ENCODE results near the gene GPR161. TPM values are rescaled to one million over a fixed set of nuclear protein-coding genes. Genes with fewer than 3 reads are reported as not detected.

The GPR161 gene
- total and polyA plus RNA-seq, 9 of the 15 experiments (the other 6 are each of a cell fraction or from before 2014, with no cell fraction given) = 0.15 to 2.4 (median 0.76) TPM

- TF ChIP-seq, protein P1, sequence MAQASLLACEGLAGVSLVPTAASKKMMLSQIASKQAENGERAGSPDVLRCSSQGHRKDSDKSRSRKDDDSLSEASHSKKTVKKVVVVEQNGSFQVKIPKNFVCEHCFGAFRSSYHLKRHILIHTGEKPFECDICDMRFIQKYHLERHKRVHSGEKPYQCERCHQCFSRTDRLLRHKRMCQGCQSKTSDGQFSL (CRISPR knock-in tag; IDR thresholded peaks at IDR 0.05) = 0 out of 2 replicates have a peak, but pooled peaks have one; percentile 15
- TF ChIP-seq, protein P1 (tag; IDR thresholded peaks at IDR 0.05) = no peak
- TF ChIP-seq KLF10 (CRISPR knock-in tag; IDR thresholded peaks at IDR 0.05) (no peak), NR2C2 (CRISPR knock-in tag; IDR thresholded peaks at IDR 0.05) (0 out of 2 replicates have a peak, but pooled peaks have one; percentile 40), NR2C2 (tag; IDR thresholded peaks at IDR 0.05) (no peak), PYGO2 (tag; IDR thresholded peaks at IDR 0.05) (no peak), CTBP1 (IDR thresholded peaks at IDR 0.05; ENCODE audit: borderline replicate concordance) (peak; percentile 17; the same call in 1 of the 2 replicates)
Observed at GRCh38 chr1:168135921-168136708, 615 bp downstream of the GPR161 start (continued).

DNA sequence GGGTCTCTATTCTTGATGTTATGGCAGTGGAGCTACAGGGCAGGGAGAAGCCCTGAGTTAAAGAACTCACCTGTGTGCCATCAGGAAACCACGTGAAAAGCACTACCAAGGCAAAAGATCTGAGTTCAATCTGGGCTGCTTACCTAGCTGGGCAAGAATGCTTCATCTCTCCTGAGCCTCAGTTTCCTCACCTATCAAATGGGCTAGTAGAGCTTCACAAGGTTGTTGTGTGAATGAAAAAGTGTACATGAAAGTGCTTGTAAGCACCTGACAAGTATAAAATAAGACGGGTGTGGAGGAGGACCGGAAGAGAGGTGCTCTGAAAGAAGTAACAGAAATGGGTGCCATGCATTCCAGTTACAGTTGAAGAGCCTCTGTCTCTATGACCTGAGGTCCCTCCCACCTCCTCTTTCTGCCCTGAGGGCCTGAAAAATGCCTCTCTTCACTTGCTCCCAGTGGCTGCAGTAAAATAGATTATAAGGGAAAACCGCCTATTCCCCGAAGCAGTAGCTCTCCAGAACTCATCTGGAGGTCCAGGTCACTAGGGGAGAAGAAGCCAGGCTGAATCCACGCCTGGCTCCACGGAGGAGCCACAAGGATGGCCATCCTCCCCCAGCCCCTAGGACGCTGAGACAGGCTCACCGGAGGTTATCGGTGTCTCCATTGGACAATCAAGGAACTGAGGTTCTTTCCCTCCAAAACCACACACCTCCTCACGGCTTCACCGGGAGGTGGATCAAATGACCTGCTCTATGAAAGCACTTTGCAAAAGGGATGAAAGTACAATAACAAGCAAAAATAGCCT lies 1.4 kb downstream of the GPR161 start:
- DNase-seq (ENCODE audit: extremely low read depth in 1 of 4, low spot score in 3 of 4) = peak in 1 of 4 experiments; percentile 39
- BruUV-seq (replicated peaks) = no TSS peak
- POLR2A ChIA-PET = interaction anchor here (0.8 to 1.9 kb wide), 2 partner anchors 13 to 19 kb away, joined by 3 to 9 read pairs; no protein-coding TSS in a partner anchor
- Histone ChIP-seq H2AFZ (ENCODE audit: low read depth, low read length) (peak overlapping the region; percentile 81), H3K27ac (ENCODE audit: extremely low read depth, low read depth, low read length) (no peak overlapping the region), H4K20me1 (replicated peaks; ENCODE audit: control insufficient read depth, insufficient read depth, low read length) (no peaks in the 10 kb centered on the region), H3K79me2 (ENCODE audit: control insufficient read depth, insufficient read depth, low read length) (no peaks in the 10 kb centered on the region), H3K4me2 (ENCODE audit: insufficient read depth, low read length) (peak overlapping the region; percentile 76), H3K9me3 (replicated peaks; ENCODE audit: control insufficient read depth, insufficient read depth, low read depth, low read length) (no peaks in the 10 kb centered on the region), H3K9me1 (ENCODE audit: control insufficient read depth, insufficient read depth, low read length) (no peaks in the 10 kb centered on the region), H3K9ac (ENCODE audit: insufficient read depth in 1 of 2, low read depth in 2 of 2, low read length in 2 of 2) (peak overlapping the region in 1 of 2 experiments; percentile 91; a peak in 1 of 4 replicates), H3K4me1 (replicated peaks in 1 of 2; ENCODE audit: control insufficient read depth in 2 of 2, insufficient read depth in 2 of 2, low read length in 2 of 2) (peaks cover 13 to 19% of the 10 kb centered on the region in 2 experiments; a peak in 4 of 5 replicates), H3K27me3 (ENCODE audit: control insufficient read depth in 2 of 2, insufficient read depth in 2 of 2, low read length in 2 of 2) (peaks cover 2 to 18% of the 10 kb centered on the region in 2 experiments; a peak in 3 of 5 replicates), H3K36me3 (ENCODE audit: control insufficient read depth, insufficient read depth, low read length) (no peaks in the 10 kb centered on the region), H3K4me3 (peak overlapping the region; percentile 49; the same call in 1 of the 2 replicates)
- in situ Hi-C loops (cut with MboI) (no loop called here), intact Hi-C loops (cut with micrococcal nuclease) (no loop called here)
- WGBS (ENCODE audit: insufficient coverage, low coverage, missing lambda C conversion rate) = 10% methylated on average over 12 of the region's 12 CpGs
- peak; percentile 39 for ATAC-seq
- CTCF ChIA-PET (ENCODE audit: low intra/inter-chr PET ratio) = no interaction called here
- FAIRE-seq = no peak
- peak; percentile 31; the same call in 1 of the 2 replicates for TF ChIP-seq BCOR (IDR thresholded peaks at IDR 0.05)
- no peak for TF ChIP-seq CEBPZ (IDR thresholded peaks at IDR 0.05; ENCODE audit: borderline replicate concordance, low read depth, low read length)
- 0 out of 4 replicates have a peak, but pooled peaks of 1 of the 2 experiments have one; percentile 13 for TF ChIP-seq KDM1A (IDR thresholded peaks at IDR 0.05)
- no peak for TF ChIP-seq POLR2B (IDR thresholded peaks at IDR 0.05; ENCODE audit: low read depth, partially characterized antibody)
- TF ChIP-seq MXD1 (CRISPR knock-in tag; IDR thresholded peaks at IDR 0.05; ENCODE audit: borderline replicate concordance, poor library complexity, severe bottlenecking) = no peak
- TF ChIP-seq FOXA1 (IDR thresholded peaks at IDR 0.05; ENCODE audit: borderline replicate concordance) = no peak

Measured in K562 (cell line).